ENCODE results near the gene KCNK2. TPM values are rescaled to one million over a fixed set of nuclear protein-coding genes. Genes with fewer than 3 reads are reported as not detected.

Gene KCNK2
- total RNA-seq, 2 experiments from 2014 or later, result not detected

DNA sequence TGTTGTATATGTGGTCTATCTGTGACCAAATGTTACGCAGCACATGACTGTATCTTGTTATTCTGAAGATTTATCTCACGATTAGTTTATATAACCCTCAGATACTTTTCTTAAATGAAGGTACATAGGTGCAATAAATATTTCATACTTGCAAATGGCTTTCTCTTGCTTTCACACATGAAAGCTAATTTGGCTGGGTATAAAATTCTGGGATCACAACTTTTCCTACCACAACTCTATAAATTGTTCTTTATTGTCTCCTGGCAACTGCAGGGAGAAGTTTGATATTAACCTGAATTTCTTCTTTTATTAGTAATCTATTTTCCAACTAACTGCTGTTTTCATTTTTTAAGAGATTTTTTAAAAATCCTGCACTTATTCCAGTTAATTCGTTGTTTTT is 58.9 kb downstream of the KCNK2 start:
- Histone ChIP-seq H3K4me3 (ENCODE audit: low read depth, low read length, poor library complexity, severe bottlenecking) (no peak overlapping the region), H3K79me2 (ENCODE audit: insufficient read depth, low read depth, low read length) (no peaks in the 10 kb centered on the region), H2AFZ (ENCODE audit: low read length) (no peak overlapping the region), H3K4me1 (ENCODE audit: insufficient read depth, low read length, poor library complexity, severe bottlenecking) (no peaks in the 10 kb centered on the region), H3K27ac (ENCODE audit: low read depth, low read length, poor library complexity, severe bottlenecking) (no peak overlapping the region), H3K9me2 (ENCODE audit: insufficient read depth, low read length) (no peaks in the 10 kb centered on the region), H3K9me3 (ENCODE audit: low read length) (no peaks in the 10 kb centered on the region), H4K20me1 (ENCODE audit: insufficient read depth, low read length) (no peaks in the 10 kb centered on the region), H3K36me3 (ENCODE audit: insufficient read depth, low read length) (no peaks in the 10 kb centered on the region), H3K4me2 (ENCODE audit: low read length) (no peak overlapping the region)
- no peak for DNase-seq (ENCODE audit: low spot score)
- TF ChIP-seq EZH2phosphoT487 (IDR thresholded peaks at IDR 0.05; ENCODE audit: borderline replicate concordance, low read depth, low read length), result no peak
- TF ChIP-seq, protein P1, sequence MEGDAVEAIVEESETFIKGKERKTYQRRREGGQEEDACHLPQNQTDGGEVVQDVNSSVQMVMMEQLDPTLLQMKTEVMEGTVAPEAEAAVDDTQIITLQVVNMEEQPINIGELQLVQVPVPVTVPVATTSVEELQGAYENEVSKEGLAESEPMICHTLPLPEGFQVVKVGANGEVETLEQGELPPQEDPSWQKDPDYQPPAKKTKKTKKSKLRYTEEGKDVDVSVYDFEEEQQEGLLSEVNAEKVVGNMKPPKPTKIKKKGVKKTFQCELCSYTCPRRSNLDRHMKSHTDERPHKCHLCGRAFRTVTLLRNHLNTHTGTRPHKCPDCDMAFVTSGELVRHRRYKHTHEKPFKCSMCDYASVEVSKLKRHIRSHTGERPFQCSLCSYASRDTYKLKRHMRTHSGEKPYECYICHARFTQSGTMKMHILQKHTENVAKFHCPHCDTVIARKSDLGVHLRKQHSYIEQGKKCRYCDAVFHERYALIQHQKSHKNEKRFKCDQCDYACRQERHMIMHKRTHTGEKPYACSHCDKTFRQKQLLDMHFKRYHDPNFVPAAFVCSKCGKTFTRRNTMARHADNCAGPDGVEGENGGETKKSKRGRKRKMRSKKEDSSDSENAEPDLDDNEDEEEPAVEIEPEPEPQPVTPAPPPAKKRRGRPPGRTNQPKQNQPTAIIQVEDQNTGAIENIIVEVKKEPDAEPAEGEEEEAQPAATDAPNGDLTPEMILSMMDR (conservative IDR thresholded peaks at IDR 0.05; ENCODE audit: low read length), result no peak
- intact Hi-C loops (cut with micrococcal nuclease; ENCODE audit: unreplicated experiment), result no loop called here
- BruUV-seq (replicated peaks), result no TSS peak
- ChIA-PET CTCF (ENCODE audit: unreplicated experiment) (no interaction called here), POLR2A (no interaction called here)

DNA sequence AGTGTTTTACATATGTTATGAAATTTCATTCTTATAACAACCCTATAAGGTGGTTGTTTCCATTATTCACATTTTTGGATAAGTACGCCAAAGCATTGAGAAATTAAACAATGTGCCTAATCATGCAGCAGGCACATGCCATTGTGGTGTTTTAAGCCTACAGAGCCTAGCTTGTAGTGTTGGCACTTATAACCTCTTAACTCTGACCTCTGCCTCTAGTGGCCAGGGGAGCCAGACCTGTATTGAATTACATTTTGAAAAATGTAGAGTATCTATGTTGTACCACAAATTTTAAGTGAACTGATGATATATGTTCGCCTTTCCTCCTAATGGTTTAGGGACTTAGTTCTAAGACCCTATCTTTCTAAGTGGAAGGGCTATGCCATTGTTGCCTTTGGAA is 61.0 kb downstream of the KCNK2 start:
- H3K9me2 ChIP-seq (ENCODE audit: insufficient read depth, low read length), result no peaks in the 10 kb centered on the region
- no peak for TF ChIP-seq EZH2phosphoT487 (IDR thresholded peaks at IDR 0.05; ENCODE audit: borderline replicate concordance, low read depth, low read length)
- TF ChIP-seq, protein P1 (conservative IDR thresholded peaks at IDR 0.05; ENCODE audit: low read length), result no peak
- H3K36me3 ChIP-seq (ENCODE audit: insufficient read depth, low read length), result no peaks in the 10 kb centered on the region
- H3K27ac ChIP-seq (ENCODE audit: low read depth, low read length, poor library complexity, severe bottlenecking), result no peak overlapping the region
- no peak for DNase-seq (ENCODE audit: low spot score)
- no peaks in the 10 kb centered on the region for H3K79me2 ChIP-seq (ENCODE audit: insufficient read depth, low read depth, low read length)
- ChIA-PET CTCF (ENCODE audit: unreplicated experiment) (no interaction called here), POLR2A (no interaction called here)
- BruUV-seq (replicated peaks), result no TSS peak
- no peaks in the 10 kb centered on the region for H4K20me1 ChIP-seq (ENCODE audit: insufficient read depth, low read length)
- H3K4me2 ChIP-seq (ENCODE audit: low read length), result no peak overlapping the region
- H3K4me1 ChIP-seq (ENCODE audit: insufficient read depth, low read length, poor library complexity, severe bottlenecking), result no peaks in the 10 kb centered on the region
- H3K9me3 ChIP-seq (ENCODE audit: low read length), result no peaks in the 10 kb centered on the region
- intact Hi-C loops (cut with micrococcal nuclease; ENCODE audit: unreplicated experiment), result no loop called here
- H2AFZ ChIP-seq (ENCODE audit: low read length), result no peak overlapping the region
- H3K4me3 ChIP-seq (ENCODE audit: low read depth, low read length, poor library complexity, severe bottlenecking), result no peak overlapping the region

DNA sequence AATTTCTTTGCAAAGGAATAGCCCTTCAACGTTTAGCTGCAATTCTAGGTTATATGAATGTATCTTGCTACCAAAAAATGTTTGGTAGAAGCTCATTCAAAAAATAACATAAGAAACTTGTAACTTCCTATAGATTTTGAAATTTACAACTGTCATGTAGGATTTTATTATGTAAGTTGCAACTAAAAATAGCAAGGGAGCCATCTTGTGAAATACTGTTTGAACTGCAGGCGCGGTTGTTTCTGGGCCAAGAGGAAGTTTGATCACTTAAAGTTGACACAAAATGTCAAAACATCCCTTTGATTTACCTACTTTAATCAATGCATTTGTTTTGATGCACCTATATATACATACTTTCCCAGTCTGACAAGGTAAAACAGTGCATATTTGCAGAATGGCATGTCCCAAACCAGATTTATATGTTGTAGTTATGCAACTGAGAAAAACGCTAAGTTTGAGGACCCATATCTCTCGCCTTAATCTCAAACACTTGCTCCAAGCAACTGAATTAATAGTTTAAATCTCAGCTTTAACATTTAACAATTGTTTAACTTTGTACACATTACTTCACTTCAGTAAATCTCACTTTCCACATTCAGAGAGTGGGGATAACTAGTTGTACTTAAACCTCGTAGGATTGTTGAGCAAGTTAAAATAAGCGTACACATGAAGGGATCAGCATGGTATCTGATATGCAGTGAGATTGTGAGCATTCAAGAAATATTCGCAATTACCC is 63.9 kb downstream of the KCNK2 start:
- TF ChIP-seq EZH2phosphoT487 (IDR thresholded peaks at IDR 0.05; ENCODE audit: borderline replicate concordance, low read depth, low read length), result no peak
- TF ChIP-seq, protein P1 (conservative IDR thresholded peaks at IDR 0.05; ENCODE audit: low read length), result no peak
- Histone ChIP-seq H4K20me1 (ENCODE audit: insufficient read depth, low read length) (no peaks in the 10 kb centered on the region), H3K4me3 (ENCODE audit: low read depth, low read length, poor library complexity, severe bottlenecking) (no peak overlapping the region), H3K36me3 (ENCODE audit: insufficient read depth, low read length) (no peaks in the 10 kb centered on the region), H3K4me1 (ENCODE audit: insufficient read depth, low read length, poor library complexity, severe bottlenecking) (no peaks in the 10 kb centered on the region), H3K9me3 (ENCODE audit: low read length) (no peaks in the 10 kb centered on the region), H3K9me2 (ENCODE audit: insufficient read depth, low read length) (no peaks in the 10 kb centered on the region), H3K27ac (ENCODE audit: low read depth, low read length, poor library complexity, severe bottlenecking) (no peak overlapping the region), H3K4me2 (ENCODE audit: low read length) (no peak overlapping the region), H3K79me2 (ENCODE audit: insufficient read depth, low read depth, low read length) (no peaks in the 10 kb centered on the region), H2AFZ (ENCODE audit: low read length) (no peak overlapping the region)
- no peak for DNase-seq (ENCODE audit: low spot score)
- ChIA-PET CTCF (ENCODE audit: unreplicated experiment) (no interaction called here), POLR2A (no interaction called here)
- intact Hi-C loops (cut with micrococcal nuclease; ENCODE audit: unreplicated experiment), result no loop called here
- no TSS peak for BruUV-seq (replicated peaks)

Measured in OCI-LY7 (cell line).